SK-N-SH treated with all-trans-retinoic acid at 6 μM for 48 hours (cell line): ENCODE measurements around the gene SOX12.

Source experiments
- ATAC-seq: fragments of 200-7000 bp; cut with Tn5 transposase; 3 replicates; pipeline ENCODE4 v1.9.1; 2020; ENCODE audit warnings: mild to moderate bottlenecking, moderate library complexity
- ARNTL ChIP-seq: fragments of 450-650 bp; formaldehyde crosslinking; IDR thresholded peaks from 2 replicates; pipeline ENCODE4 v1.5.0; 2020; ENCODE audit warnings: low read depth, mild to moderate bottlenecking, moderate library complexity, borderline replicate concordance
- CREB5 ChIP-seq: fragments of 250-450 bp; sonication (Bioruptor Pico); IDR thresholded peaks from 2 replicates; pipeline ENCODE4 v1.5.1; 2020; ENCODE audit warnings: low read depth, mild to moderate bottlenecking, moderate library complexity
- CSDC2 ChIP-seq: fragments of 250-450 bp; sonication (Bioruptor Pico); IDR thresholded peaks from 2 replicates; pipeline ENCODE4 v1.5.0; 2020; ENCODE audit warnings: mild to moderate bottlenecking, moderate library complexity
- CSRNP3 ChIP-seq: fragments of 250-450 bp; sonication (Bioruptor Pico); IDR thresholded peaks from 2 replicates; pipeline ENCODE4 v1.5.1; 2021; ENCODE audit warnings: mild to moderate bottlenecking, moderate library complexity
- ESRRG ChIP-seq: fragments of 250-450 bp; sonication (Bioruptor Pico); IDR thresholded peaks from 2 replicates; pipeline ENCODE4 v1.6.1; 2021; ENCODE audit warnings: mild to moderate bottlenecking
- GLIS3 ChIP-seq: fragments of 250-450 bp; sonication (Bioruptor Pico); IDR thresholded peaks from 2 replicates; pipeline ENCODE4 v1.5.0; 2020; ENCODE audit warnings: mild to moderate bottlenecking, moderate library complexity
- ISL1 ChIP-seq: fragments of 250-450 bp; sonication (Bioruptor Pico); IDR thresholded peaks from 2 replicates; pipeline ENCODE4 v2.1.2; 2022; ENCODE audit warnings: mild to moderate bottlenecking, moderate library complexity
- OSR1 ChIP-seq: fragments of 250-450 bp; sonication (Bioruptor Pico); IDR thresholded peaks from 2 replicates; pipeline ENCODE4 v1.8.0; 2022; ENCODE audit warnings: moderate library complexity, mild to moderate bottlenecking, inconsistent platforms
- PATZ1 ChIP-seq: fragments of 250-450 bp; sonication (Bioruptor Pico); IDR thresholded peaks from 2 replicates; pipeline ENCODE4 v1.8.0; 2020; ENCODE audit warnings: mild to moderate bottlenecking, moderate library complexity, borderline replicate concordance
- POU6F1 ChIP-seq: fragments of 250-450 bp; sonication (Bioruptor Pico); IDR thresholded peaks from 2 replicates; pipeline ENCODE4 v1.8.0; 2021; ENCODE audit warnings: low read depth, mild to moderate bottlenecking, moderate library complexity, borderline replicate concordance
- PPARA ChIP-seq: fragments of 250-450 bp; sonication (Bioruptor Pico); IDR thresholded peaks from 2 replicates; pipeline ENCODE4 v1.5.0; 2020; ENCODE audit warnings: mild to moderate bottlenecking, borderline replicate concordance
- RARB ChIP-seq: fragments of 250-450 bp; sonication (Bioruptor Pico); IDR thresholded peaks from 2 replicates; pipeline ENCODE4 v1.8.0; 2021; ENCODE audit warnings: mild to moderate bottlenecking, moderate library complexity
- SNAI2 ChIP-seq: fragments of 250-450 bp; sonication (Bioruptor Pico); IDR thresholded peaks from 2 replicates; pipeline ENCODE4 v1.5.0; 2020; ENCODE audit warnings: mild to moderate bottlenecking, moderate library complexity
- TCF4 ChIP-seq: fragments of 250-450 bp; sonication (Bioruptor Pico); IDR thresholded peaks from 2 replicates; pipeline ENCODE4 v1.8.0; 2021; ENCODE audit warnings: mild to moderate bottlenecking, moderate library complexity, borderline replicate concordance
- TOX ChIP-seq: fragments of 250-450 bp; sonication (Bioruptor Pico); IDR thresholded peaks from 2 replicates; pipeline ENCODE4 v1.8.0; 2021; ENCODE audit warnings: mild to moderate bottlenecking, moderate library complexity, borderline replicate concordance
- TSHZ2 ChIP-seq: fragments of 250-450 bp; sonication (Bioruptor Pico); IDR thresholded peaks from 2 replicates; pipeline ENCODE4 v1.5.0; 2020; ENCODE audit warnings: mild to moderate bottlenecking, moderate library complexity
- ZC3H10 ChIP-seq: fragments of 250-450 bp; sonication (Bioruptor Pico); IDR thresholded peaks from 2 replicates; pipeline ENCODE4 v1.5.1; 2021; ENCODE audit warnings: mild to moderate bottlenecking, moderate library complexity
- ZFP3 ChIP-seq: fragments of 250-450 bp; sonication (Bioruptor Pico); IDR thresholded peaks from 2 replicates; pipeline ENCODE4 v1.5.0; 2020; ENCODE audit warnings: mild to moderate bottlenecking, moderate library complexity
- ZFP30 ChIP-seq: fragments of 450-650 bp; formaldehyde crosslinking; IDR thresholded peaks from 2 replicates; pipeline ENCODE4 v1.5.0; 2022; ENCODE audit warnings: mild to moderate bottlenecking, moderate library complexity
- ZNF565 ChIP-seq: fragments of 450-650 bp; formaldehyde crosslinking; conservative IDR thresholded peaks from 2 replicates; pipeline ENCODE4 v1.5.0; 2020; ENCODE audit warnings: low read depth, mild to moderate bottlenecking, moderate library complexity
- ZNF70 ChIP-seq: fragments of 450-650 bp; formaldehyde crosslinking; IDR thresholded peaks from 2 replicates; pipeline ENCODE4 v1.5.0; 2020; ENCODE audit warnings: mild to moderate bottlenecking, moderate library complexity
- ZNF8 ChIP-seq: fragments of 450-650 bp; formaldehyde crosslinking; IDR thresholded peaks from 2 replicates; pipeline ENCODE4 v1.5.0; 2020; ENCODE audit warnings: mild to moderate bottlenecking, moderate library complexity

The SOX12 gene

GRCh38 chr20:368915-369314, 43.6 kb downstream of the SOX12 start:
- ATAC-seq, result no peak
- no peak for TF ChIP-seq SNAI2 (CRISPR knock-in tag)
- TF ChIP-seq POU6F1 (CRISPR knock-in tag), result no peak
- TF ChIP-seq TOX (CRISPR knock-in tag), result no peak
- TF ChIP-seq PATZ1 (CRISPR knock-in tag), result no peak
- TF ChIP-seq ZC3H10, result no peak
- no peak for TF ChIP-seq ZFP3 (CRISPR knock-in tag)
- TF ChIP-seq GLIS3, result no peak
- no peak for TF ChIP-seq ZFP30 (CRISPR knock-in tag)
- no peak for TF ChIP-seq ZNF565 (CRISPR knock-in tag)
- TF ChIP-seq CSDC2 (CRISPR knock-in tag), result no peak
- no peak for TF ChIP-seq ISL1 (CRISPR knock-in tag)
- TF ChIP-seq ESRRG (CRISPR knock-in tag), result no peak
- no peak for TF ChIP-seq CREB5 (CRISPR knock-in tag)
- TF ChIP-seq TCF4, result no peak
- no peak for TF ChIP-seq ZNF70
- no peak for TF ChIP-seq PPARA
- TF ChIP-seq RARB (CRISPR knock-in tag), result no peak
- TF ChIP-seq, all 23 proteins: peak for 0

GRCh38 chr20:370151-370600, 44.8 kb downstream of the SOX12 start:
- no peak for ATAC-seq

More at GRCh38 chr20:370151-370600, 44.8 kb downstream of the SOX12 start:
- TF ChIP-seq OSR1 (CRISPR knock-in tag) (no peak), ZNF565 (CRISPR knock-in tag) (no peak), PPARA (no peak), CREB5 (CRISPR knock-in tag) (no peak), ARNTL (no peak), RARB (CRISPR knock-in tag) (no peak), CSRNP3 (CRISPR knock-in tag) (no peak), TCF4 (no peak), TSHZ2 (CRISPR knock-in tag) (no peak), ZNF8 (no peak)
